AG09309 (cell line): ENCODE measurements around the gene IFITM10.

ENCODE experiments used
- DNase-seq: peaks from one replicate; pipeline ENCODE4 v3.0.0-alpha.2; 2010; ENCODE audit warnings: low read depth
- H3K4me3 ChIP-seq: 2 replicates; pipeline ENCODE4 v1.5.1; 2011; ENCODE audit warnings: mild to moderate bottlenecking, low read depth, low read length, moderate library complexity; ENCODE audit not compliant: control insufficient read depth
- TF ChIP-seq, protein P1 (sequence below): IDR thresholded peaks from 2 replicates; pipeline ENCODE4 v1.5.1; 2011; ENCODE audit warnings: mild to moderate bottlenecking, low read depth, low read length, inconsistent platforms; ENCODE audit not compliant: insufficient read depth, control insufficient read depth; ENCODE audit errors: missing control alignments

IFITM10 gene

GRCh38 chr11:1737080-1737757 lies 13.2 kb downstream of the IFITM10 start:
- H3K4me3 ChIP-seq, result no peak overlapping the region
- TF ChIP-seq, protein P1, sequence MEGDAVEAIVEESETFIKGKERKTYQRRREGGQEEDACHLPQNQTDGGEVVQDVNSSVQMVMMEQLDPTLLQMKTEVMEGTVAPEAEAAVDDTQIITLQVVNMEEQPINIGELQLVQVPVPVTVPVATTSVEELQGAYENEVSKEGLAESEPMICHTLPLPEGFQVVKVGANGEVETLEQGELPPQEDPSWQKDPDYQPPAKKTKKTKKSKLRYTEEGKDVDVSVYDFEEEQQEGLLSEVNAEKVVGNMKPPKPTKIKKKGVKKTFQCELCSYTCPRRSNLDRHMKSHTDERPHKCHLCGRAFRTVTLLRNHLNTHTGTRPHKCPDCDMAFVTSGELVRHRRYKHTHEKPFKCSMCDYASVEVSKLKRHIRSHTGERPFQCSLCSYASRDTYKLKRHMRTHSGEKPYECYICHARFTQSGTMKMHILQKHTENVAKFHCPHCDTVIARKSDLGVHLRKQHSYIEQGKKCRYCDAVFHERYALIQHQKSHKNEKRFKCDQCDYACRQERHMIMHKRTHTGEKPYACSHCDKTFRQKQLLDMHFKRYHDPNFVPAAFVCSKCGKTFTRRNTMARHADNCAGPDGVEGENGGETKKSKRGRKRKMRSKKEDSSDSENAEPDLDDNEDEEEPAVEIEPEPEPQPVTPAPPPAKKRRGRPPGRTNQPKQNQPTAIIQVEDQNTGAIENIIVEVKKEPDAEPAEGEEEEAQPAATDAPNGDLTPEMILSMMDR, result no peak
- DNase-seq, result no peak

GRCh38 chr11:1736447-1736992 lies 13.9 kb downstream of the IFITM10 start:
- no peak overlapping the region for H3K4me3 ChIP-seq
- TF ChIP-seq, protein P1, result no peak
- DNase-seq, result no peak

DNA sequence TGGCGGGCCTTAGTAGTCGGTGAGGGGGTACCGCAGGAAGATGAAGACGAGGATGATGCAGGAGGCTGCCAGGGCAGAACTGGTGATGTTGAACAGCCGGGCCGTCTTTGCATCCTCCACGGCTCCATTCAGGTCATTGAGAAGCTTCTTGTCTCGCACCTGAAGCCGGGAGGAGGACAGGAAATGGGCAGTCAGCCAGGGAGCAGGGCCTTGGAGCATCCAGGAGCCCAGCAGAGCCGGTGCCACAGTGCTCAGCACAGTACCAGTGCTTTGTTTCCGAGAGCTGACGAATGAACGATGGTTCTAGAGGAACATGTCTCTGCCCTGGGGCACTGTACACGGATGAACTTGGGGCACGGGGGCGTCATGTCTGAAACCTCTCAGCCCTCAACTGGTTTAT lies 15.1 kb downstream of the IFITM10 start:
- TF ChIP-seq, protein P1, result no peak
- no peak for DNase-seq
- H3K4me3 ChIP-seq, result no peak overlapping the region

- TF ChIP-seq, protein P1, result no peak
- H3K4me3 ChIP-seq, result no peak overlapping the region
- no peak for DNase-seq
These were observed 15.7 kb downstream of the IFITM10 start for GRCh38 chr11:1734641-1735081.

DNA sequence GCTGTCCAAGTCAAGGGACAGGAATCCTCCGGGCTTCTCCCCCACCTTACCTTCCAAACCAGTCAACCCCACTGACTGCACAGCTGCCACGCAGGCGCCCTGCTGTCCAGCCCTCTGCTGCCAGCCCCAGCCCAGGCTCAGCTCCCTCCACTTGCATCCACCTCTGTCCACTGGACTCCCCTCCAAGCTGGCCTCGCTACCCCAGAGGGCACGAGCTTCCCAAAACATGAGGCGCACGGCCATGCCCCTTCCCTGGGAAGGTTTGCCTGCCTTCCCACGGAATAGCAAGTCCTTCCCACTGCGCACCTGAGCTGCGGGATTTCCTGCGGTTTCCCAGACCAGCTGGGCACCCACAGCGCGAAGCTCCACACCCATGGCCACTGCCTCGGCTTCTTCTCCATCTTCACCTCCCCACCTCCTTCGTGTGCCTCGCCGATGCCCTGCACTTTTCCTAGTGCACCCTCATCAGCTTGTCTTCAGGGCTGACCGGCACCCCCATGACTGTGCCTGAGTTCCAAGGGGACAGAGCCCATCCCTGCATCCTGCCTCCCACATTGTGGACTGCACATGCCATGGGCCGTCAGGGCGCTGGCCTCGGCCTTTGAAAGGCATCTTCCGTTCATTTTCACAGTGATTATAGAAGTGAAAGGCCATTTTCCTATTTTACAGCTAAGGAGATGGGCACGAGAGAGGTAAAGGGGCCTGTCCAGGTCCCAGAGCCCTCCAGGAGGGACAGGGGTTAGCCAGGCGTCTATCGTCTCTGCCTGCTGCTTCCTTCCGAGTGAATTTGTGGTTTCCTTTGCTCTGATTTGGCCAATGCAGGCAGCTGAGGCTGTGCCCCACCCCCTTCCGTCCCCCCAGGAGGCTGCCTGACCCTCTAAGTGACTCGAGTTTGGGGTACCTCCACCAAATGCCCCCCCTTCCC lies 16.4 kb downstream of the IFITM10 start:
- TF ChIP-seq, protein P1, result no peak
- no peak overlapping the region for H3K4me3 ChIP-seq
- no peak for DNase-seq

GRCh38 chr11:1733009-1733715 lies 17.2 kb downstream of the IFITM10 start:
- H3K4me3 ChIP-seq, result no peak overlapping the region
- TF ChIP-seq, protein P1, result no peak
- no peak for DNase-seq
